GM12872 (cell line): ENCODE data around the gene THAP11.

Experiments
- TF ChIP-seq, protein P1 (sequence below): IDR thresholded peaks from 3 replicates; pipeline ENCODE4 v1.5.1; 2011; ENCODE audit warnings: low read depth, mild to moderate bottlenecking, low read length, moderate library complexity; ENCODE audit not compliant: insufficient read depth

THAP11 gene

GRCh38 chr16:67871256-67871655 lies 29.1 kb downstream of the THAP11 start:
- TF ChIP-seq, protein P1, sequence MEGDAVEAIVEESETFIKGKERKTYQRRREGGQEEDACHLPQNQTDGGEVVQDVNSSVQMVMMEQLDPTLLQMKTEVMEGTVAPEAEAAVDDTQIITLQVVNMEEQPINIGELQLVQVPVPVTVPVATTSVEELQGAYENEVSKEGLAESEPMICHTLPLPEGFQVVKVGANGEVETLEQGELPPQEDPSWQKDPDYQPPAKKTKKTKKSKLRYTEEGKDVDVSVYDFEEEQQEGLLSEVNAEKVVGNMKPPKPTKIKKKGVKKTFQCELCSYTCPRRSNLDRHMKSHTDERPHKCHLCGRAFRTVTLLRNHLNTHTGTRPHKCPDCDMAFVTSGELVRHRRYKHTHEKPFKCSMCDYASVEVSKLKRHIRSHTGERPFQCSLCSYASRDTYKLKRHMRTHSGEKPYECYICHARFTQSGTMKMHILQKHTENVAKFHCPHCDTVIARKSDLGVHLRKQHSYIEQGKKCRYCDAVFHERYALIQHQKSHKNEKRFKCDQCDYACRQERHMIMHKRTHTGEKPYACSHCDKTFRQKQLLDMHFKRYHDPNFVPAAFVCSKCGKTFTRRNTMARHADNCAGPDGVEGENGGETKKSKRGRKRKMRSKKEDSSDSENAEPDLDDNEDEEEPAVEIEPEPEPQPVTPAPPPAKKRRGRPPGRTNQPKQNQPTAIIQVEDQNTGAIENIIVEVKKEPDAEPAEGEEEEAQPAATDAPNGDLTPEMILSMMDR = no peak

DNA sequence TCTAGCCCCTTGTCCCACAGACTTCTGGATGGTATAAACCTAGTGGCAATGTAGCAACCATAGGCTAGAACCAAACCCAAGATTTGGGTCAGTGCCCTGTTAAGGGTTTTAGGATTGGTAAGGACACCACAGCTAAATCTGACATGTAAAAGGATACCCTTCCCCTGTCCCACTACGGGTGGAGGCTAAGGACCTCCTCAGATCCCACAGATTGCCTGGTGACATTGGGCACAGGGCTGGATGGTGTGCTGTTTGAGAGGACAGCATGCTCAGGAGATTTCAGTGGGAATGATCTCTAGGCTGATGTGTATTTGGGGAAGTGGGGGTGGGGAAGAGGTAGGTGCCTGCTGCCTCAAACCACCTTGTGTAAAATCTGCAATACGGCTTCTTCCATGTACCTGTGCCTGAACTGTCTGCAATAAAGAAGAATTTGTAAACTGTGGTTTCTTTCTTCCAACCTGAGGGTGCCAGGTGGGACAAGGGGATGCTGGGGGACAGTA lies 30.1 kb downstream of the THAP11 start:
- TF ChIP-seq, protein P1 = no peak

- TF ChIP-seq, protein P1 = no peak
These were observed 30.7 kb downstream of the THAP11 start, which contains the start of gene EDC4 for GRCh38 chr16:67872631-67873434. Gene EDC4 (plus strand): TSS chr16:67873052. CDS start chr16:67873262, 210 bp downstream.

DNA sequence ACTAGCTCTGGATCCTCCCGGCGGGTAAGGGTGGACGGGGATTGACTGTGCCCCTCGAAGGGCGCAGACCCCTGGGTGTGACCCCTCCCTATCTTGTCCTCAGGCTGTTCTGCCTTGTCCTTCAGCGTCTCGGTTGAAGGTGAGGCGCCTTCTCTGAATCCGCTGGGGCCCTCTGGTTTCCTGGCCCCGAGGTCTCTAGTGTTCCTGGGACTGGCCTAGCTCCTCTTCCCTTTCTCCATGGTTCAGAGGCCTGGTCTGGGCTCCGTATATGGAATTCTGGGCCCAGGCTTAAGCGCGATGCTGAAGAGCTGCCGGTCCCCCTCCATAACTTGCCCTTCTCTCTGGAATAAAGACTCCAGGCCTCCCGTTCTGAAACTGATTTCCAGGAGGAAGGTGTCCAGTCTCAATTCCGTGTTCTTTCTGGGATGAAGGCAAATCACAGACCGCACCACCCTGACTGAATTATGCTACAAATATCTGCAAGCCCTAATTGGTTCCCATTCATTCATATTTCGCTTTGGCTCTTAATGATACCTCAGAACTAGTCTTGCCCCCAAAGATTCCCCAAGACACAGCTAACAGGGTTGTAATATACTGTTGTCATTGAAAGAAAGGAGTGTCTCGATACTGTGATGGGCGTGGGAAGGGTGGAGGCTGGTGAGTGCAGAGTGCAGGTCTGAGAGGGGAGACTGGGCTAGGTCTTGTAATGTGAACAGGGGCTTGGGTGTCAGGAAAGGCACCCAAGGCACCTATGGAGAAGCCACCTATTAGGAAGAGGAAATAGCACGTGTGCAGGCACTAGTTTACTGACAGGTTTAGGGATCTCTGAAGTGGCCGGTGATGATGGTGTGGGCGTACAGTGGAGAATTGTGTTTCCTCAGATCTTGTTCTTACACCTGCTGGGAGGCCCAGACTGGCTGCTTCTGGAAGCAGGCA lies 31.6 kb downstream of the THAP11 start:
- TF ChIP-seq, protein P1 = no peak

GRCh38 chr16:67874372-67874771 lies 32.3 kb downstream of the THAP11 start:
- TF ChIP-seq, protein P1 = no peak

GRCh38 chr16:67877064-67877463 lies 34.9 kb downstream of the THAP11 start:
- TF ChIP-seq, protein P1 = no peak

DNA sequence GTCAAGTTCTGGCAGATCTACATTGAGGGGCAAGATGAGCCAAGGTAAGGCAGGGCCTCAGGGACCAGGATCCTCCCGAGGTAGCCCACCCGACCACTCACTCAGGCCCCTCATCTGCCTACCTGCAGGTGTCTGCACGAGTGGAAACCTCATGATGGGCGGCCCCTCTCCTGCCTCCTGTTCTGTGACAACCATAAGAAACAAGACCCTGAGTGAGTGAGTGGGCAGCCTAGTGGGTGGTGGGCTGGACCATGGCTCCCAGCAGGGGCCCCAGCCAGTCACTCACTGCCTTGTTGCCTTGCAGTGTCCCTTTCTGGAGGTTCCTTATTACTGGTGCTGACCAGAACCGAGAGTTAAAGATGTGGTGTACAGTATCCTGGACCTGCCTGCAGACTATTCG lies 36.1 kb downstream of the THAP11 start:
- TF ChIP-seq, protein P1 = no peak
